Measurements from ENCODE around the gene KATNAL1. TPM values are rescaled to one million over a fixed set of nuclear protein-coding genes. Genes with fewer than 3 reads are reported as not detected.

Gene KATNAL1
- total RNA-seq, 1 experiment from 2014 or later: 11.2 TPM

- no peak overlapping the region for H3K4me3 Mint-ChIP-seq
- H3K23me2 ChIP-seq (ENCODE audit: insufficient read length, low read depth, low read length, poor library complexity, severe bottlenecking): no peaks in the 10 kb centered on the region
These were observed 95.1 kb downstream of the KATNAL1 start for GRCh38 chr13:30212256-30212655.

More at GRCh38 chr13:30212256-30212655, 95.1 kb downstream of the KATNAL1 start:
- TF ChIP-seq, protein P1, sequence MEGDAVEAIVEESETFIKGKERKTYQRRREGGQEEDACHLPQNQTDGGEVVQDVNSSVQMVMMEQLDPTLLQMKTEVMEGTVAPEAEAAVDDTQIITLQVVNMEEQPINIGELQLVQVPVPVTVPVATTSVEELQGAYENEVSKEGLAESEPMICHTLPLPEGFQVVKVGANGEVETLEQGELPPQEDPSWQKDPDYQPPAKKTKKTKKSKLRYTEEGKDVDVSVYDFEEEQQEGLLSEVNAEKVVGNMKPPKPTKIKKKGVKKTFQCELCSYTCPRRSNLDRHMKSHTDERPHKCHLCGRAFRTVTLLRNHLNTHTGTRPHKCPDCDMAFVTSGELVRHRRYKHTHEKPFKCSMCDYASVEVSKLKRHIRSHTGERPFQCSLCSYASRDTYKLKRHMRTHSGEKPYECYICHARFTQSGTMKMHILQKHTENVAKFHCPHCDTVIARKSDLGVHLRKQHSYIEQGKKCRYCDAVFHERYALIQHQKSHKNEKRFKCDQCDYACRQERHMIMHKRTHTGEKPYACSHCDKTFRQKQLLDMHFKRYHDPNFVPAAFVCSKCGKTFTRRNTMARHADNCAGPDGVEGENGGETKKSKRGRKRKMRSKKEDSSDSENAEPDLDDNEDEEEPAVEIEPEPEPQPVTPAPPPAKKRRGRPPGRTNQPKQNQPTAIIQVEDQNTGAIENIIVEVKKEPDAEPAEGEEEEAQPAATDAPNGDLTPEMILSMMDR (conservative IDR thresholded peaks at IDR 0.05): no peak
- Histone ChIP-seq H3K4me1 (ENCODE audit: insufficient read depth, low read length) (peaks cover 4% of the 10 kb centered on the region; the same call in 1 of the 2 replicates), H3K79me2 (ENCODE audit: insufficient read depth, low read length) (no peaks in the 10 kb centered on the region), H3K4me2 (ENCODE audit: insufficient read depth, insufficient read length, low read length) (no peak overlapping the region), H2BK15ac (ENCODE audit: low read depth, low read length) (no peak overlapping the region), H3T11ph (ENCODE audit: low read length) (no peak overlapping the region), H2BK5ac (ENCODE audit: insufficient read length, low read length) (no peak overlapping the region), H2AK5ac (ENCODE audit: insufficient read length, low read length) (no peak overlapping the region), H4K91ac (ENCODE audit: insufficient read length, low read depth, low read length) (no peak overlapping the region), H2BK120ac (ENCODE audit: low read depth, low read length, poor library complexity, severe bottlenecking) (no peak overlapping the region), H4K20me1 (ENCODE audit: control insufficient read depth, insufficient read depth, insufficient read length) (no peaks in the 10 kb centered on the region), H3K14ac (ENCODE audit: insufficient read depth, low read length) (no peak overlapping the region; the same call in 1 of the 2 replicates), H4K5ac (ENCODE audit: insufficient read length, low read depth, low read length) (no peak overlapping the region), H3K79me1 (ENCODE audit: insufficient read depth, low read depth, low read length, poor library complexity, severe bottlenecking) (no peaks in the 10 kb centered on the region), H3K27ac (ENCODE audit: insufficient read length, low read depth, low read length) (no peak overlapping the region), H4K8ac (replicated peaks; ENCODE audit: insufficient read length, low read depth, low read length) (no peak overlapping the region), H3K4ac (ENCODE audit: low read depth, low read length) (no peak overlapping the region), H3K56ac (ENCODE audit: insufficient read length, low read depth, low read length) (no peak overlapping the region), H2BK20ac (ENCODE audit: low read depth, low read length, poor library complexity, severe bottlenecking) (no peak overlapping the region), H2AFZ (ENCODE audit: low read length) (no peak overlapping the region), H3K18ac (ENCODE audit: insufficient read length, low read depth, low read length) (no peak overlapping the region), H3K27me3 (ENCODE audit: insufficient read depth, low read length) (no peaks in the 10 kb centered on the region), H3K23ac (ENCODE audit: insufficient read length, low read depth, low read length) (peak overlapping the region; percentile 31), H2BK12ac (ENCODE audit: insufficient read length, low read depth, low read length) (no peak overlapping the region), H3K9ac (ENCODE audit: extremely low read depth, insufficient read length, low read length) (no peak overlapping the region), H3K9me3 (ENCODE audit: control insufficient read depth, low read depth, low read length) (no peaks in the 10 kb centered on the region)
- no peak for DNase-seq
- Mint-ChIP-seq H3K4me1 (peaks cover 3 to 8% of the 10 kb centered on the region in 2 experiments; a peak in 2 of 4 replicates), H3K9me3 (no peaks in the 10 kb centered on the region; a peak in 3 of 5 replicates), H3K27me3 (ENCODE audit: low read depth) (no peaks in the 10 kb centered on the region), H3K27ac (no peak overlapping the region), H3K36me3 (ENCODE audit: insufficient read depth in 1 of 3, low read depth in 3 of 3) (peaks cover 3 to 32% (median 22%) of the 10 kb centered on the region in 3 experiments)
- no CpG with 5 or more reads among the region's 7 CpGs for WGBS (ENCODE audit: extremely low coverage, insufficient read length, low lambda C conversion rate)
